CD4-positive, alpha-beta T cell treated with Interleukin-12 subunit alpha and Interleukin-12 subunit beta, for 1 hour (primary cell): Measurements from ENCODE around the gene CTDSP1.
A peak's percentile ranks its signal among the peaks of the same experiment; 100 is the strongest.

Source experiments
- DNase-seq: peaks from one replicate; pipeline ENCODE4 v3.0.0-alpha.2; 2020

CTDSP1 gene

GRCh38 chr2:218383892-218384519, 15.7 kb upstream of the CTDSP1 start:
- no peak for DNase-seq

GRCh38 chr2:218384975-218385374, 14.7 kb upstream of the CTDSP1 start:
- no peak for DNase-seq

- no peak for DNase-seq
These were observed 12.9 kb upstream of the CTDSP1 start for GRCh38 chr2:218386505-218387368.

GRCh38 chr2:218387369-218388194, 12.1 kb upstream of the CTDSP1 start:
- no peak for DNase-seq

- no peak for DNase-seq
These were observed 10.1 kb upstream of the CTDSP1 start for GRCh38 chr2:218389333-218390150.

- DNase-seq = no peak
These were observed 8.5 kb upstream of the CTDSP1 start for GRCh38 chr2:218391202-218391601.

GRCh38 chr2:218392459-218392858, 7.2 kb upstream of the CTDSP1 start:
- DNase-seq = no peak

GRCh38 chr2:218392891-218393462, 6.7 kb upstream of the CTDSP1 start:
- no peak for DNase-seq

- peak; percentile 50 for DNase-seq
These were observed 5.8 kb upstream of the CTDSP1 start for GRCh38 chr2:218393750-218394290.

- no peak for DNase-seq
These were observed 5.2 kb upstream of the CTDSP1 start for GRCh38 chr2:218394298-218395089.

GRCh38 chr2:218395090-218395444, 4.6 kb upstream of the CTDSP1 start:
- DNase-seq = no peak

GRCh38 chr2:218395456-218395825, 4.2 kb upstream of the CTDSP1 start:
- DNase-seq = no peak

GRCh38 chr2:218395826-218396687, 3.6 kb upstream of the CTDSP1 start:
- DNase-seq = peak; percentile 97

- peak; percentile 81 for DNase-seq
These were observed 2.8 kb upstream of the CTDSP1 start for GRCh38 chr2:218396688-218397462.

- DNase-seq = no peak
These were observed 2.2 kb upstream of the CTDSP1 start for GRCh38 chr2:218397463-218397819.

GRCh38 chr2:218397820-218398436, 1.7 kb upstream of the CTDSP1 start:
- DNase-seq = peak; percentile 70

- DNase-seq = peak; percentile 78
These were observed 954 bp upstream of the CTDSP1 start for GRCh38 chr2:218398437-218399390.
